ENCODE measurements around the gene BLVRB. TPM values are rescaled to one million over a fixed set of nuclear protein-coding genes. Genes with fewer than 3 reads are reported as not detected.

The BLVRB gene
- total RNA-seq, 1 experiment from 2014 or later: 44.0 TPM

GRCh38 chr19:40400559-40400958 is 65.0 kb downstream of the BLVRB start:
- no peaks in the 10 kb centered on the region for H3K27me3 Mint-ChIP-seq (ENCODE audit: insufficient read depth, unreplicated experiment)
- POLR2A ChIA-PET: no interaction called here

GRCh38 chr19:40398417-40399131 is 67.0 kb downstream of the BLVRB start:
- intact Hi-C loops (cut with micrococcal nuclease): no loop called here
- POLR2A ChIA-PET: no interaction called here
- no peak for DNase-seq (ENCODE audit: unreplicated experiment)
- no peaks in the 10 kb centered on the region for H3K9me3 Mint-ChIP-seq (ENCODE audit: unreplicated experiment)
- no peak overlapping the region for H3K4me3 Mint-ChIP-seq (ENCODE audit: unreplicated experiment)
- no peak overlapping the region for H3K27ac Mint-ChIP-seq (ENCODE audit: low read depth, unreplicated experiment)
- TF ChIP-seq CTCF (IDR thresholded peaks at IDR 0.05; ENCODE audit: unreplicated experiment): no peak
- CTCF ChIA-PET: no interaction called here
- H3K36me3 Mint-ChIP-seq (ENCODE audit: insufficient read depth, unreplicated experiment): no peaks in the 10 kb centered on the region
- no peaks in the 10 kb centered on the region for H3K27me3 Mint-ChIP-seq (ENCODE audit: insufficient read depth, unreplicated experiment)
- peaks cover 20% of the 10 kb centered on the region for H3K4me1 Mint-ChIP-seq (ENCODE audit: insufficient read depth, unreplicated experiment)
- BruUV-seq (replicated peaks): no TSS peak

More at GRCh38 chr19:40400559-40400958, 65.0 kb downstream of the BLVRB start:
- Mint-ChIP-seq H3K9me3 (ENCODE audit: unreplicated experiment) (no peaks in the 10 kb centered on the region), H3K4me3 (ENCODE audit: unreplicated experiment) (no peak overlapping the region), H3K4me1 (ENCODE audit: insufficient read depth, unreplicated experiment) (peaks cover 20% of the 10 kb centered on the region), H3K27ac (ENCODE audit: low read depth, unreplicated experiment) (no peak overlapping the region), H3K36me3 (ENCODE audit: insufficient read depth, unreplicated experiment) (no peaks in the 10 kb centered on the region)
- DNase-seq (ENCODE audit: unreplicated experiment): no peak
- no peak for TF ChIP-seq CTCF (IDR thresholded peaks at IDR 0.05; ENCODE audit: unreplicated experiment)
- CTCF ChIA-PET: no interaction called here
- intact Hi-C loops (cut with micrococcal nuclease): no loop called here
- no TSS peak for BruUV-seq (replicated peaks)

Other genes with a start within 250 kb of the BLVRB start
- gene TTC9B, start 247.4 kb downstream of the BLVRB start, total RNA-seq (2022): not detected in 2 replicates
- gene CCNP, start 239.1 kb downstream of the BLVRB start, total RNA-seq (2022): 2.1 and 2.2 TPM in 2 replicates
- 108 and 111 TPM in 2 replicates for gene AKT2, start 180.4 kb downstream of the BLVRB start, total RNA-seq (2022)
- gene C19orf47, start 117.3 kb downstream of the BLVRB start, total RNA-seq (2022): 14.9 and 16.1 TPM in 2 replicates
- gene PLD3, start 117.0 kb downstream of the BLVRB start, total RNA-seq (2022): 98.9 and 130 TPM in 2 replicates
- not detected in 2 replicates for gene HIPK4, start 75.6 kb downstream of the BLVRB start, total RNA-seq (2022)
- gene PRX, start 52.4 kb downstream of the BLVRB start, total RNA-seq (2022): 2.1 and 2.4 TPM in 2 replicates
- 16.2 and 17.9 TPM in 2 replicates for gene SERTAD1, start 39.8 kb downstream of the BLVRB start, total RNA-seq (2022)
- gene SERTAD3, start 21.4 kb downstream of the BLVRB start, total RNA-seq (2022): 23.3 and 29.4 TPM in 2 replicates
- gene SPTBN4, start 1.3 kb upstream of the BLVRB start, total RNA-seq (2022): 0.63 and 1.1 TPM in 2 replicates
- 41.5 and 44.0 TPM in 2 replicates for gene SHKBP1, start 111.1 kb upstream of the BLVRB start, total RNA-seq (2022)
- gene LTBP4, start 135.6 kb upstream of the BLVRB start, total RNA-seq (2022): 76.4 and 103 TPM in 2 replicates
- 18.4 and 21.1 TPM in 2 replicates for gene NUMBL, start 224.9 kb upstream of the BLVRB start, total RNA-seq (2022)